ENCODE data around the gene NLGN3. TPM values are rescaled to one million over a fixed set of nuclear protein-coding genes. Genes with fewer than 3 reads are reported as not detected.
"Not testable (repeated sequence)": the region's sequence is repeated elsewhere in the genome, so short reads cannot be mapped to it uniquely, and the experiment has no call there.

NLGN3 gene
- total RNA-seq, 1 donor from 2014 or later = 0.13 TPM

- no peak for TF ChIP-seq CTCF (IDR thresholded peaks at IDR 0.05; ENCODE audit: insufficient read depth, low read length, poor library complexity, severe bottlenecking)
- Histone ChIP-seq H3K36me3 (ENCODE audit: control insufficient read depth, insufficient read depth, low read length) (no peaks in the 10 kb centered on the region), H3K4me3 (ENCODE audit: low read depth, low read length) (no peak overlapping the region), H3K27me3 (ENCODE audit: control insufficient read depth, insufficient read depth, low read length) (no peaks in the 10 kb centered on the region)
- no peak for DNase-seq (ENCODE audit: low read depth)
Measured at GRCh38 chrX:71175531-71175930, 30.9 kb downstream of the NLGN3 start.

DNA sequence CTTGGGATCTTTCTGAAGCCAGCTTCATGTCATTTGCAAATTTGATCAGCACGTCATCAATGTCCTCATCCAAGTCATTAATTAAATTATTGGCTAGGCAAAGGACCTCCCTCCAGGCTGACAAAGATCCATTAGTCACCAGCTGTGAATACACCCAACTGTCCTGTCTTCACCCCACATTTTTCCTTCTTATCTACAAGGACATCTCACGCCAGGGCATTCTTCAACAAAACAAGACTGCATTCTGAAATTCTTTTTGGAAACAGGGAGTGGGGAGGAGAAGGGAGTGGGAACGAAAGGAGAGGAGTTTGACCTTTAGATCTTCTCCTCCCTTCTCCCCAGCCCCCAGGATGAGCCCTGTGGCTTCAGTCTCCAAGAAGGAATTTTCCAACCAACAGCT, 32.7 kb downstream of the NLGN3 start:
- H3K4me3 ChIP-seq (ENCODE audit: low read depth, low read length) = no peak overlapping the region
- no peak for TF ChIP-seq CTCF (IDR thresholded peaks at IDR 0.05; ENCODE audit: insufficient read depth, low read length, poor library complexity, severe bottlenecking)
- no peaks in the 10 kb centered on the region for H3K36me3 ChIP-seq (ENCODE audit: control insufficient read depth, insufficient read depth, low read length)
- no peaks in the 10 kb centered on the region for H3K27me3 ChIP-seq (ENCODE audit: control insufficient read depth, insufficient read depth, low read length)
- no peak for DNase-seq (ENCODE audit: low read depth)

- peak; percentile 67 for TF ChIP-seq CTCF (IDR thresholded peaks at IDR 0.05; ENCODE audit: insufficient read depth, low read length, poor library complexity, severe bottlenecking)
- no peak overlapping the region for H3K4me3 ChIP-seq (ENCODE audit: low read depth, low read length)
- DNase-seq (ENCODE audit: low read depth) = peak; percentile 2
- no peaks in the 10 kb centered on the region for H3K27me3 ChIP-seq (ENCODE audit: control insufficient read depth, insufficient read depth, low read length)
- H3K36me3 ChIP-seq (ENCODE audit: control insufficient read depth, insufficient read depth, low read length) = no peaks in the 10 kb centered on the region
Measured at GRCh38 chrX:71178908-71179307, 34.3 kb downstream of the NLGN3 start.

DNA sequence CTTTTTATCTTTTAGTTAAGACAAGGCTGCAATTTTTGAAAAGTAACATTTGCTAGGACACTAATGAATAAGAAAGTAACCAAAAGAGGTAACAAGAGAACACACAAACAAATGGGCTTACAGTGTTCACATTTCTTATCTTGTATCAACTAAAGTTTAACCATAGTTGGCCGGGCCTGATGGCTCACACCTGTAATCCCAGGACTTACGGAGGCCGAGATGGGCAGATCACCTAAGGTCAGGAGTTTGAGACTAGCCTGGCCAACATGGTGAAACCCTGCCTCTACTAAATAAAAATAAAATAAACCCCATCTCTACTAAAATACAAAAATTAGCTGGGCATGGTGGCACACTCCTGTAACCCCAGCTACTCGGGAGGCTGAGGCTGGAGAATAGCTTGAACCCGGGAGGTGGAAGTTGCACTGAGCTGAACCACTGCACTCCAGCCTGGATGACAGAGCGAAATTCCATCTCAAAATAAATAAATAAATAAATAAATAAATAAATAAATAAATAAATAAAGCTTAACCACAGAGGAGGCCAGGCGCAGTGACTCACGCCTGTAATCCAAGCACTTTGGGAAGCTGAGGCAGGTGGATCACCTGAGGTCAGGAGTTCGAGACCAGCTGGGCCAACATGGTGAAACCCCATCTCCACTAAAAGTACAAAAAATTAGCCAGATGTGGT, 36.1 kb downstream of the NLGN3 start:
- not testable (repeated sequence) for H3K36me3 ChIP-seq (ENCODE audit: control insufficient read depth, insufficient read depth, low read length); DNase-seq (ENCODE audit: low read depth); H3K4me3 ChIP-seq (ENCODE audit: low read depth, low read length); H3K27me3 ChIP-seq (ENCODE audit: control insufficient read depth, insufficient read depth, low read length)

DNA sequence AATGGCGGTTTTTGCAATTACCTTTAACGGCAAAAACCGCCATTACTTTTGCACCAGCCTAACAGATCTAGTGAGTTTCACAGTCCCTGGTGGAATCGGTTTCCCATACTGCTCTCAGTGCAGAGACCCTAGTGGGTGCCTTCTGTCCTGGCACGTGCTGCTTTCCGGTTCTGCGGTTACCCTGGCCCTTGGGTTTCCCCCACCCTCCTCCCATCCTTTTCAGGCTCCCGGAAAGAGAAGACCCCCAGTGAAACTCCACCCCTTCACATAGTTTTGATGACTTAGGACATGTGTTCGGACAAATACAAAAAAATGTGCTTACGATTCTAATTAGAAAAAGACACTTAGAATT, 36.9 kb downstream of the NLGN3 start:
- peak overlapping the region; percentile 39 for H3K4me3 ChIP-seq (ENCODE audit: low read depth, low read length)
- DNase-seq (ENCODE audit: low read depth) = no peak
- no peaks in the 10 kb centered on the region for H3K36me3 ChIP-seq (ENCODE audit: control insufficient read depth, insufficient read depth, low read length)
- H3K27me3 ChIP-seq (ENCODE audit: control insufficient read depth, insufficient read depth, low read length) = no peaks in the 10 kb centered on the region
- TF ChIP-seq CTCF (IDR thresholded peaks at IDR 0.05; ENCODE audit: insufficient read depth, low read length, poor library complexity, severe bottlenecking) = no peak

DNA sequence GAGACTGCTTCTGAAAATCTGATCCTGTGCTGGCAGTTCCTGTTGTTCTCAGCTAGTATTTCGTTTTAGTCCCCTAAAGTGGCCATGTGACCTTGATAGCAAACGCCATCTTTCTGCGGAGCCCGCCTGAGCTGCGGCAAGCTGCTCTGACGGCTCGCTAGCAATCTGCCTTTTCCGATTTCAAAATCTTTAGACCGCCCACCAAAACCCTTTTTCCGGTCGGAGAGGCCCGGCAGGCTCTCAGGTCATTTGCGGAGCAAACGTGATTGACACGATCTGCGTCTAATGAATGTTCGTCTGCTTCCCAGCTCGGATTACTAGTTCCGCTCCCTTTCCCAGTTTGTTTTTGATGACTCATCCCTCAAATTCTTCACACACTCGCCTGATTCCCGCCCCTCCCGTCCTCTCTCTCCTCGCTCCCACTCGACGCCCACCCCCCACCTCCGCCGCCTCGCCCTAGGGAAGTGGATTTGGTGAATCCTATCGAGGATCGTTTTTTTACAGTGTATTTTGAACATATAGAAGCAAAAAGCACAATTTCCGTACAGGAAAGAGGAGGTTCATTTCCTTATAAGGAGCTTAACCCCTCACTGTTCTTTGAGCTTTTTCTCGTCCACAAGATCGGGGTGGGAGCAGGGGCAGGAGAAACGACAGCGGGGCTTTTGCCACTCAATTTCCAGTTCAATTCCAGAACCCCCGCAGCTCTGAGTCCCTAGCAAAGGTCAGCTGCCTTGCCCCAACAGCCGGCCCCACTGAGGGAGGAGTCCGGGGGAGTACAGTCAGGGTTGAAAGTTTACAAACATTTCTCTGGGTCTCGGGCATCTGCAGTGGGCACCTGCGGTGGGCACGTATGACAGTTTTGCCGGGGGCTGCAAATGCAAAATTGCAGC, 37.5 kb downstream of the NLGN3 start:
- peak; percentile 89 for DNase-seq (ENCODE audit: low read depth)
- no peaks in the 10 kb centered on the region for H3K36me3 ChIP-seq (ENCODE audit: control insufficient read depth, insufficient read depth, low read length)
- TF ChIP-seq CTCF (IDR thresholded peaks at IDR 0.05; ENCODE audit: insufficient read depth, low read length, poor library complexity, severe bottlenecking) = no peak
- H3K4me3 ChIP-seq (ENCODE audit: low read depth, low read length) = peak overlapping the region; percentile 39
- H3K27me3 ChIP-seq (ENCODE audit: control insufficient read depth, insufficient read depth, low read length) = no peaks in the 10 kb centered on the region
